Measurements from ENCODE around the gene GLIS1. TPM values are rescaled to one million over a fixed set of nuclear protein-coding genes. Genes with fewer than 3 reads are reported as not detected.

GLIS1 gene
- total and polyA plus RNA-seq, 2 of the 8 experiments (the other 6 are each of a cell fraction or from before 2014, with no cell fraction given) = 0.15 to 0.22 TPM

DNA sequence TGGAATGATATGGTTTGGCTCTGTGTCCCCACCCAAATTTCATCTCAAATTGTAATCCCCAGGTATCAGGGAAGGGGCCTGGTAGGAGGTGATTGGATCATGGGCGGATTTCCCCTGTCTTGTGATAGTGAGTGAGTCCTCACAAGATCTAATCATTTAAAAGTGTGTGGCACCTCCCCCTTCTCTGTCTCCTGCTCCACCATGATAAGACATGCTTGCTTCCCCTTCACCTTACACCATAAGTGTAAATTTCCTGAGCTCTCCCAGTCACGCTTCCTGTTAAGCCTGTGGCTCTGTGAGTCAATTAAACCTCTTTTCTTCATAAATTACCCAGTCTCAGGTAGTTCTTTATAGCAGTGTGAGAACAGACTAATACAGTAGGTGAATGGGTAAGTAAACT lies 170.4 kb downstream of the GLIS1 start (continued):
- TF ChIP-seq, protein P1, sequence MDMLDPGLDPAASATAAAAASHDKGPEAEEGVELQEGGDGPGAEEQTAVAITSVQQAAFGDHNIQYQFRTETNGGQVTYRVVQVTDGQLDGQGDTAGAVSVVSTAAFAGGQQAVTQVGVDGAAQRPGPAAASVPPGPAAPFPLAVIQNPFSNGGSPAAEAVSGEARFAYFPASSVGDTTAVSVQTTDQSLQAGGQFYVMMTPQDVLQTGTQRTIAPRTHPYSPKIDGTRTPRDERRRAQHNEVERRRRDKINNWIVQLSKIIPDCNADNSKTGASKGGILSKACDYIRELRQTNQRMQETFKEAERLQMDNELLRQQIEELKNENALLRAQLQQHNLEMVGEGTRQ (IDR thresholded peaks at IDR 0.05; ENCODE audit: low read length) = no peak
- TF ChIP-seq TCF12 (IDR thresholded peaks at IDR 0.05; ENCODE audit: low read depth, low read length) (no peak), NANOG (IDR thresholded peaks at IDR 0.05; ENCODE audit: insufficient read depth, low read depth, low read length, poor library complexity, severe bottlenecking) (no peak), CTBP2 (IDR thresholded peaks at IDR 0.05; ENCODE audit: borderline replicate concordance, insufficient read depth, insufficient read length, low read length) (no peak)

Measured in H1 (cell line).